NCI-H82 treated with DMSO at 0.1 percent for 48 hours (cell line): ENCODE results near the gene GIPC2.
"Not testable (repeated sequence)": the region's sequence is repeated elsewhere in the genome, so short reads cannot be mapped to it uniquely, and the experiment has no call there.

ENCODE experiments used
- DNase-seq: peaks from one replicate; lab custom pipeline; 2025; ENCODE audit not compliant: unreplicated experiment; lab: John Stamatoyannopoulos, UW

The GIPC2 gene

GRCh38 chr1:78094639-78095038 lies 48.9 kb downstream of the GIPC2 start:
- no peak for DNase-seq

DNA sequence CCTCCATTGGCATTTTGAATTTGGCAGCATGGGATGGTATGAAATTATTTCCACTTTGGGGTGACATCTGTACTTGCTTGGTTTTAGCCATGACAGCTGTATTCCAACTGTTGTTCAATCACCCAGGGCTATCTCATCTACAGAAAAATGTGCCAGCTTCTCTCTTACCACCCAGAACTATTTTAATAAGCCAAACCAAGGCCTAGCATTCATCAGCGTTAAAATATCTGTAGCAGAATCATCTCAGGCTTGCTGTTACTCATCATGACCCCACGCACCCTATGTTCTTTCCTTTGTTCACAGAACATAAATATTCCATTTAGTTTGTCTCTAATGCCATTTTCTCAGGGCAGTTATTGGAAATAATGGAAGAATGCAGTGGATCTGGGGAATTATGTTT lies 49.8 kb downstream of the GIPC2 start:
- no peak for DNase-seq

GRCh38 chr1:78096017-78096416 lies 50.3 kb downstream of the GIPC2 start:
- no peak for DNase-seq

GRCh38 chr1:78096976-78097375 lies 51.2 kb downstream of the GIPC2 start:
- no peak for DNase-seq

GRCh38 chr1:78101051-78101450 lies 55.3 kb downstream of the GIPC2 start:
- DNase-seq, result no peak

- no peak for DNase-seq
Measured at GRCh38 chr1:78101514-78101913, 55.7 kb downstream of the GIPC2 start.

DNA sequence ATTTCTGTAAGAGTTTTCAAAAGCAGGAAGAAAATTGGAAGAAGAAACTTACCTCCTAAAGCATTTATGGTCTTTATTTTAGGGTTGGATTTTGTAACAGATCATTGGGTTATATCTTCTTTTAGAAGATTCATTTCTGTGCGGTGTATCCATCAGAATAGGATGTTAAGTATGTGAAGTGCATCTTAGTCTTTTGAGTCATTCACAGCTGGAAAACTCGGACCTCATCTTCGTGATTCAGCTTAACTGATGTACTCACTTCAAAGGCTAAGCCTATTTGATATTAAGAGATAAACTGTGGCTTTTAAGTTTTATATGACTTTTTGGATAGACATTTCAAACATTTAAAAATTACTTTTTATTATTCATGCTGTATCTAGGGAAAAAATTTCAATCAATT lies 56.3 kb downstream of the GIPC2 start:
- no peak for DNase-seq

- no peak for DNase-seq
Measured at GRCh38 chr1:78102916-78103315, 57.1 kb downstream of the GIPC2 start.

GRCh38 chr1:78104322-78104721 lies 58.6 kb downstream of the GIPC2 start:
- no peak for DNase-seq

- DNase-seq, result not testable (repeated sequence)
Measured at GRCh38 chr1:78109659-78110058, 63.9 kb downstream of the GIPC2 start.

DNA sequence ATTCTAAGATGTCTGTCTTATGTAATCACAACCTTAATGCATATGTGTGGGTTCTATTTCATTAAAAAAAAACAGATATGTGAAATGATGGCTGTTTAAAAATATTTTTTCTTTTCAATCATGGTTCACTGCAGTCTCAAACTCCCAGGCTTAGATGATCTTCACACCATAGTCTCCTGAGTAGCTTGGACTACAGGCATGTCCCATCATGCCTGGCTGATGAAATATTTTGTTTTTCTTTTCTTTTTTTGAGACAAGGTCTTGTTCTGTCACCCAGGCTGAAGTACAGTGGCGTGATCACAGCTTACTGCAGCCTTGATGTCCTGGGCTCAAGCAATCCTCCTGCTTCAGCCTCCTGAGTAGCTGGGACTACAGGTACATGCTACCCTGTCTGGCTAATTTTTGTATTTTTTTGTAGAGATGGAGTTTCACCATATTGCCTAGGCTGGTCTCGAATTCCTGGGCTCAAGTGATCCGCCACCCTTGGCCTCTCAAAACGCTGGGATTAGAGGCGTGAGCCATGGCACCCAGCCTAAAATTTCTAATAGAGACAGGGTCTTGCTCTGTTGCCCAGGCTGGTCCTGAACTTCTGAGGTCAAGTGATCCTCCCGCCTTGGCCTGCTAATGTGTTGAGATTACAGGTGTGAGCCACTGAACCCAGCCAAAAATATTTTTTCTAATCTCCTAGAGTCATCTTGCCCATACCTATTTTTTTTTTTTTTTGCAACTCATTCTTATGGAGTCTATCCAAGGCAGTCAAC lies 67.6 kb downstream of the GIPC2 start:
- DNase-seq, result no peak

DNA sequence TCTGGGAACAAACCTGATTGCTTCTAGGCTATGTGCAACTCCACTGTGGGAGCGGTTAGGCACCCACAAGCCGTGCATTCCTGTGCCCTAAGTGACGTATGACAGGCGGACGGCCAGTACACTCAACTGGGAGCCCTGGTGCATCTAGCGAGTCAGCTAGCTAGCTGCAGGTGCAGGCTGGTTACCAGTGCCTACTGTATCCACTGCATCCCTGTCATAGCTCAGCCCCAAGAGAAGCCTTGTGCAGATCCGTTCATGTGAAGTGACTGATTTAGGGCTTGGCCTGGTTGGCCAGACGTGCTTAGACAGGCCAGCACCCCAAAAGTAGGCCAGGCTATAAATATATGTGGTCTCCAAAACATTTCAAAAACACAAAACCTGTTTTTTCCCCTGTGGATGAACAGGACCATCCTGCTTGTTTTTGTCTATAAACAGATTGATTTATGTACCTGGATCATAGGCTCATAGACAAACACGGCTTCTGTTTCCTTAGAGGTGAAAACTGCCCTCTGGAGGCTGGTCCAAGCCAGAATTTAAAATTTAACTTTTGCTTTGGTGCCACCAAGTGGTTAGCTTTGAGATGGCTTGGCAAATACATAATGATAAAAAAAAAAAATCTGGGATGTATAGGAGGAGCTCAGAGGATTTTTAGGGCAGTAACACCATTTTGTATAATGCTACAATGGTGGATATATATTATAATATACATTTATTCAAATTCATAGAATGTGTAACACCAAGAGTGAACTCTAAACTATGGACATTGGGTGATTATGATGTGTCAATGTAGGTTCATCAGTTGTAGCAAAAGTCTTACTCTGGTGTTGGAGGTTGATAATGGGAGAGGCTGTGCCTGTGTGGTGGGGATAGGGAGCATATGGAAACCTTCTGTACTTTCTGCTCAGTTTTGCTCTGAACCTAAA lies 68.5 kb downstream of the GIPC2 start:
- DNase-seq, result peak; percentile 67

GRCh38 chr1:78120485-78120884 lies 74.7 kb downstream of the GIPC2 start:
- not testable (repeated sequence) for DNase-seq

GRCh38 chr1:78121710-78122109 lies 75.9 kb downstream of the GIPC2 start:
- no peak for DNase-seq

GRCh38 chr1:78122389-78122788 lies 76.6 kb downstream of the GIPC2 start:
- no peak for DNase-seq

DNA sequence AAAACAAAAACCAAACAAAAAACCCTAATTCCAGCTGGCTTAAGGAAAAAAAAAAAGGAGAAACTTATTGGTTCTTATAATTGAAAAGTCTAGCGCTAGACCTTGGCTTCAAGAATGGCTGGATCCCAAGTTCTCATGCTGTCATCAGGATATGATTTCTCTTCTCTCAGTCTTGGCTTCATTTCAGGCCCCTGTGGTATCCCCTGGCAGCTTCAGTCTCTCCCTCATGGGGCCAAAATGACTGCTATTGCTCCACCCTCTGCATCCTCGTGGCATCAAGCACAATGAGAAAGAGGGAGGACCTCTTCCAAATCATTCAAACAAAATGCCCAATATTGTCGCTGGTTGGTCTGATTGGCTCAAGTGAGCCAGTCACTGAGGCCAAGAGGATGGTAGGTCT lies 80.7 kb downstream of the GIPC2 start:
- no peak for DNase-seq

GRCh38 chr1:78132174-78132947 lies 86.6 kb downstream of the GIPC2 start:
- DNase-seq, result no peak

DNA sequence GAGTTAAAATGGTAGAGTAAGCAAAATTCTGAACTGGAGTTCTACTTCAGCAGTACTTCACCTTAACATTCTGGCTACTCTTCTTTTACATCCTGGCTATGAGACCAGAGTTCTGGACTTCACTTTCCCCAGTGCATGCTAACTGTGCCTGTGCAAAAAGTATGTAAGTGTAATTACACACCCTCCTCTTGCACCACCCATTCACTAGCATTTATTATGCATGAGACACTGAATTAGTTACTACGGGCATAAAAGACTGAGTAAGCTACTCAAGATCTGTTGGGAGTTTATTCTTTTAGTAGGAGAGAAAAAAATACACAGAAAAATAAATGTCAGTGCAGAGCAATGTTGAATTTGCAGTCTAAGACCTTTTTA lies 87.2 kb downstream of the GIPC2 start:
- DNase-seq, result no peak

GRCh38 chr1:78136680-78137079 lies 90.9 kb downstream of the GIPC2 start:
- DNase-seq, result no peak

DNA sequence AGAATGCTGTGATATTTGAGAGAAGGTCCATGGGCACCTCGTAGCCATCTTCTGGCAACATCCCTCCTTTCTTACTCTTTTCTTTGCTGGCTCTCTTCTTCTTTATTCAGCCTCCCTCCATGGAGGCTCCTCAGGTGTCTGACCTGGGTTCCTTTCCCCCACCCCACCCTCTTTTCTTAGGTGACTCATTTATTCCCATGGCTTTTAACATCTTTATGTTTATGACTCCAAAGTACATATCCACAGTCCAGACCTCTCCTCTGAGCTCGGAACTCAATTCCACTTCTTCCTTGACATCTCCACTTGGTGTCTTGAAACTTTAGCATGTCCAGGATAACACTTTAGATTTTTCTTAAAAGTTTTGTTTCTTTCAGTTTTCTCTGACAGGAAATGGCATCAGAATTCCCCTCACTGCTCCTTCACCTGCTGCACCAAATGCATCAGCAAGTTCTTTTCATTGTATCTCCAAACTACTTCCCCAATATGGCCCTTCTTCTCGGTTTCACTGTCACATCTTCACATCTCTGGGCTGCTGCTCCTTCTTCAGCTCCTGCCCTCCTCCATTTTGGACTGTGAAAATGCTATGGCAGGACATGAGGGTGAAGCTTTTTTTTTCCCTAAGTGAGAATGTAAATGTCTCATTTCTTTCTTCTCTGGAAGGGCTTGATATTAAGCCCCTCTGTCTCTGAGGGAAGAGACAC lies 95.9 kb downstream of the GIPC2 start:
- no peak for DNase-seq

DNA sequence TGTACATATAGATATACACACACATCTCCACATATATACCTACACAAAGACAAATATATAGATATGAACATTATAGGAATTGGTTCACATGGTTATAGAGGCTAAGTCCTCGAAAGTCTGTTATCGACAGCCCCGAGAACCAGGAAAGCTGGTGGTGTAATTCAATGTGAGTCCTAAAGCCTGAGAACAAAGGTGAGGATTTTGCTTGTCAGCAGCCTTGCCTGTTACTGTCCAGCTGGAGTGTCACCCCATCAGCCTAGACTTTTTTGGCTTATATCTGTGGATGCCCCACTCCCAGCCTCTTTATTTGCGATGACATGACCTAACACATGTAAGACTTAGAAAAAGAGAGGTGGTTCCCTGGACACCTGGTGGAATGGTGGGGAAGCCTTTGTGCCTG lies 97.0 kb downstream of the GIPC2 start:
- no peak for DNase-seq
